ENCODE data around the gene ASB2. TPM values are rescaled to one million over a fixed set of nuclear protein-coding genes. Genes with fewer than 3 reads are reported as not detected.

The ASB2 gene
- total RNA-seq, 2 donors from 2014 or later, result 0.11 TPM; not detected in 1

DNA sequence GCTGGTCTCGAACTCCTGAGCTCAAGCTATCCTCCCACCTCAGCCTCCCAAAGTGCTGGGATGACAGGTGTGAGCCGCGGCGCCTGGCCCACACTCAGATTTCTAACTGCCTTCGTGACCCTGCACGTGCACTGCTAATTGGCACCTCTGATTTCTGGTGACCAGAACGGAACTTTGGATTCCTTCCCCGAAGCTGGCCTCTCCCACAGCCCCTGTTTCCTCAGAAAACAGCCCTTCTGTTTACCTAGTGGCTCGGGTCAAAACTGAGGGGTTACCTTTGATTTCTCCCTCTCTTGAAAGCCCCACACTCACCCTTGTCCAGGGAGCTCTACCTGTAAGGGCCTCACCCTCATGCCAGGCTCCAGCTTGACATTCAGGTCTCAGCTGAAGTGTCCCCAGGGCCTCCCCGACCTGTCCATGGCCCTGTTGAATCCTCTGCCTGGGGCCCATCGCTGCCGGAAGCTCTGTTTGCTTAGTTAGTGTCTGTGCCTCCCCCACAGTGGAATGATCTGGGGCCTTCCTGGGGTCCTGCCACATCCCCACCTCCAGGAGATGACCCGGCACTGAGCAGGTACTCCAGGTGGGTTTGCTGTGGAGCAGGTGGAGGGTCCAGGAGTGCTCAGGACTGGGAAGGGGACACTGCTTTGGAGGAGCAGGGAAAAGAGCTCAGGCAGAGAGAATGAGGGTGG, 73.6 kb downstream of the ASB2 start:
- Mint-ChIP-seq H3K4me1 (peaks cover 7% of the 10 kb centered on the region), H3K27ac (no peak overlapping the region), H3K9me3 (no peaks in the 10 kb centered on the region), H3K4me3 (no peak overlapping the region), H3K27me3 (ENCODE audit: insufficient read depth) (no peaks in the 10 kb centered on the region), H3K36me3 (ENCODE audit: low read depth) (no peaks in the 10 kb centered on the region)
- 94 to 95% methylated on average over 8 to 13 of the region's 13 CpGs for WGBS, 2 experiments (ENCODE audit: insufficient coverage in 1 of 2, insufficient read length in 1 of 2)
- H3K36me3 ChIP-seq (ENCODE audit: control insufficient read depth, insufficient read depth, low read length), result no peaks in the 10 kb centered on the region
- no peak for DNase-seq
- TF ChIP-seq, protein P1, sequence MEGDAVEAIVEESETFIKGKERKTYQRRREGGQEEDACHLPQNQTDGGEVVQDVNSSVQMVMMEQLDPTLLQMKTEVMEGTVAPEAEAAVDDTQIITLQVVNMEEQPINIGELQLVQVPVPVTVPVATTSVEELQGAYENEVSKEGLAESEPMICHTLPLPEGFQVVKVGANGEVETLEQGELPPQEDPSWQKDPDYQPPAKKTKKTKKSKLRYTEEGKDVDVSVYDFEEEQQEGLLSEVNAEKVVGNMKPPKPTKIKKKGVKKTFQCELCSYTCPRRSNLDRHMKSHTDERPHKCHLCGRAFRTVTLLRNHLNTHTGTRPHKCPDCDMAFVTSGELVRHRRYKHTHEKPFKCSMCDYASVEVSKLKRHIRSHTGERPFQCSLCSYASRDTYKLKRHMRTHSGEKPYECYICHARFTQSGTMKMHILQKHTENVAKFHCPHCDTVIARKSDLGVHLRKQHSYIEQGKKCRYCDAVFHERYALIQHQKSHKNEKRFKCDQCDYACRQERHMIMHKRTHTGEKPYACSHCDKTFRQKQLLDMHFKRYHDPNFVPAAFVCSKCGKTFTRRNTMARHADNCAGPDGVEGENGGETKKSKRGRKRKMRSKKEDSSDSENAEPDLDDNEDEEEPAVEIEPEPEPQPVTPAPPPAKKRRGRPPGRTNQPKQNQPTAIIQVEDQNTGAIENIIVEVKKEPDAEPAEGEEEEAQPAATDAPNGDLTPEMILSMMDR (conservative IDR thresholded peaks at IDR 0.05), result no peak
- H3K9ac ChIP-seq (ENCODE audit: extremely low read depth, low read length, poor library complexity, severe bottlenecking), result no peak overlapping the region
- no peak overlapping the region for H3K4me3 ChIP-seq (ENCODE audit: low read length)
- no peaks in the 10 kb centered on the region for H3K9me3 ChIP-seq (ENCODE audit: control insufficient read depth, low read length)
- H3K27me3 ChIP-seq (ENCODE audit: control insufficient read depth, insufficient read depth, low read length, poor library complexity, severe bottlenecking), result no peaks in the 10 kb centered on the region
- H3K27ac ChIP-seq (ENCODE audit: low read depth, low read length), result no peak overlapping the region
- no peaks in the 10 kb centered on the region for H3K4me1 ChIP-seq (ENCODE audit: control insufficient read depth, insufficient read depth, low read length)

DNA sequence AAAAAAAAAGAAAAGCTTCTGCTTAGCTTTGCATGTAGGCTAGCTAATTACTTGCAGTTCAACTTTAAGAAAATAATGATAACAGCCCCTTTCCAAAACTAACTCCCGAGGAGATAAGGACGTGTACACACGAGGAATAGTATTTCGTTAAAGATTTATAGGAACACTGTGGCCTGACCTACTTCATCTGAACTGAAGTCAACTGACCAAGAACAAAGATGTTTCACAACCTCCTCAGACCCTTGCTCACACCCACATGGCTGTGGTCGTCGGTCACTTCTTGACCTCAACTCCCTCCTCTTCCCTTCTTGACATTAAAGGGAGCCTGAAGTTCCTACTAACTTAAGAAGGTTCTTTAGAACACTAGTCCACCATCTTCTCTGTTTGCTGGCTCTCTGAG, 74.6 kb downstream of the ASB2 start:
- no peaks in the 10 kb centered on the region for H3K27me3 ChIP-seq (ENCODE audit: control insufficient read depth, insufficient read depth, low read length, poor library complexity, severe bottlenecking)
- H3K4me3 ChIP-seq (ENCODE audit: low read length), result no peak overlapping the region
- 78 to 79% methylated on average over 6 of the region's 6 CpGs for WGBS, 2 experiments (ENCODE audit: insufficient coverage in 1 of 2, insufficient read length in 1 of 2)
- H3K4me1 ChIP-seq (ENCODE audit: control insufficient read depth, insufficient read depth, low read length), result no peaks in the 10 kb centered on the region
- no peaks in the 10 kb centered on the region for H3K9me3 Mint-ChIP-seq
- no peaks in the 10 kb centered on the region for H3K36me3 ChIP-seq (ENCODE audit: control insufficient read depth, insufficient read depth, low read length)
- H3K27ac Mint-ChIP-seq, result no peak overlapping the region
- H3K27me3 Mint-ChIP-seq (ENCODE audit: insufficient read depth), result no peaks in the 10 kb centered on the region
- no peak overlapping the region for H3K9ac ChIP-seq (ENCODE audit: extremely low read depth, low read length, poor library complexity, severe bottlenecking)
- TF ChIP-seq, protein P1 (conservative IDR thresholded peaks at IDR 0.05), result no peak
- H3K36me3 Mint-ChIP-seq (ENCODE audit: low read depth), result no peaks in the 10 kb centered on the region
- H3K27ac ChIP-seq (ENCODE audit: low read depth, low read length), result no peak overlapping the region
- H3K9me3 ChIP-seq (ENCODE audit: control insufficient read depth, low read length), result no peaks in the 10 kb centered on the region
- H3K4me3 Mint-ChIP-seq, result no peak overlapping the region
- H3K4me1 Mint-ChIP-seq, result peaks cover 7% of the 10 kb centered on the region
- no peak for DNase-seq

DNA sequence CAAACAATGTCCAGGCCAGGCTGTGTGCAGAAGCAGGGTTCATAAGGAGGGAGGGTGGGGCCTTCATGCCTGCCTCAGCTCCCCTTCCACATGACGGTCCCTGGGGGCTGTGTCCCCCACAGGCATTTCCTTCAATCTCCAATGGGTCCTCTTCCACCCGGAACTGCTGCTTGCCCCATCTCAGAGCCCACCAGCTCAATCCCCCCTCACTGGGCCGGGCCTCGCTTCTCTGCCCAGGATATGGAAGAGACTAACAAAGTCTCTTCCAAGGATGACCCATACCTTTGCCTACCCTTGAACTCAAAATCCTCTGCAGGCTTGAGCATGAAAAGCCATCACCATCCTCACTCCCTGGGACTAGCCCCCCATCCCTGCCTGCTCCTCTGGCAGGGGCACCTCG, 77.6 kb downstream of the ASB2 start:
- Mint-ChIP-seq H3K9me3 (no peaks in the 10 kb centered on the region), H3K36me3 (ENCODE audit: low read depth) (no peaks in the 10 kb centered on the region)

More for the DNA sequence above, 77.6 kb downstream of the ASB2 start:
- H3K4me3 ChIP-seq (ENCODE audit: low read length), result no peak overlapping the region
- no peaks in the 10 kb centered on the region for H3K4me1 ChIP-seq (ENCODE audit: control insufficient read depth, insufficient read depth, low read length)
- peaks cover 22% of the 10 kb centered on the region for H3K4me1 Mint-ChIP-seq
- no peak overlapping the region for H3K9ac ChIP-seq (ENCODE audit: extremely low read depth, low read length, poor library complexity, severe bottlenecking)
- TF ChIP-seq, protein P1 (conservative IDR thresholded peaks at IDR 0.05), result no peak
- 84% methylated on average over 5 of the region's 5 CpGs; no CpG with 5 or more reads in 1 of the 2 experiments for WGBS, 2 experiments (ENCODE audit: insufficient coverage in 1 of 2, insufficient read length in 1 of 2)
- H3K36me3 ChIP-seq (ENCODE audit: control insufficient read depth, insufficient read depth, low read length), result no peaks in the 10 kb centered on the region
- DNase-seq, result no peak
- H3K27me3 ChIP-seq (ENCODE audit: control insufficient read depth, insufficient read depth, low read length, poor library complexity, severe bottlenecking), result no peaks in the 10 kb centered on the region
- H3K4me3 Mint-ChIP-seq, result no peak overlapping the region
- H3K27ac Mint-ChIP-seq, result no peak overlapping the region
- H3K27me3 Mint-ChIP-seq (ENCODE audit: insufficient read depth), result no peaks in the 10 kb centered on the region
- H3K27ac ChIP-seq (ENCODE audit: low read depth, low read length), result no peak overlapping the region
- H3K9me3 ChIP-seq (ENCODE audit: control insufficient read depth, low read length), result no peaks in the 10 kb centered on the region
